Measurements from ENCODE around the gene MS4A15. TPM values are rescaled to one million over a fixed set of nuclear protein-coding genes. Genes with fewer than 3 reads are reported as not detected.

The MS4A15 gene
- total and polyA plus RNA-seq, 2 donors: not detected

- H3K36me3 ChIP-seq (ENCODE audit: insufficient read depth): no peaks in the 10 kb centered on the region
- H3K27ac ChIP-seq (ENCODE audit: low read depth): no peak overlapping the region
- DNase-seq (ENCODE audit: extremely low spot score): peak; percentile 37
- 55% methylated on average over 11 of the region's 11 CpGs for WGBS
- no peaks in the 10 kb centered on the region for H3K4me1 ChIP-seq (ENCODE audit: insufficient read depth)
- H3K4me3 ChIP-seq (ENCODE audit: low read depth, low read length): no peak overlapping the region
These were observed 6.4 kb downstream of the MS4A15 start for GRCh38 chr11:60762851-60763691.

- no peak for DNase-seq (ENCODE audit: extremely low spot score)
- Histone ChIP-seq H3K36me3 (ENCODE audit: insufficient read depth) (no peaks in the 10 kb centered on the region), H3K27ac (ENCODE audit: low read depth) (no peak overlapping the region), H3K4me1 (ENCODE audit: insufficient read depth) (no peaks in the 10 kb centered on the region), H3K4me3 (ENCODE audit: low read depth, low read length) (no peak overlapping the region)
- WGBS: 80% methylated on average over 11 of the region's 11 CpGs
These were observed 7.2 kb downstream of the MS4A15 start for GRCh38 chr11:60763692-60764369.

- 36% methylated on average over 1 of the region's 1 CpG for WGBS
- Histone ChIP-seq H3K4me1 (ENCODE audit: insufficient read depth) (no peaks in the 10 kb centered on the region), H3K27ac (ENCODE audit: low read depth) (no peak overlapping the region), H3K4me3 (ENCODE audit: low read depth, low read length) (no peak overlapping the region), H3K36me3 (ENCODE audit: insufficient read depth) (no peaks in the 10 kb centered on the region)
- DNase-seq (ENCODE audit: extremely low spot score): no peak
These were observed 8.2 kb downstream of the MS4A15 start for GRCh38 chr11:60764879-60765278.

DNA sequence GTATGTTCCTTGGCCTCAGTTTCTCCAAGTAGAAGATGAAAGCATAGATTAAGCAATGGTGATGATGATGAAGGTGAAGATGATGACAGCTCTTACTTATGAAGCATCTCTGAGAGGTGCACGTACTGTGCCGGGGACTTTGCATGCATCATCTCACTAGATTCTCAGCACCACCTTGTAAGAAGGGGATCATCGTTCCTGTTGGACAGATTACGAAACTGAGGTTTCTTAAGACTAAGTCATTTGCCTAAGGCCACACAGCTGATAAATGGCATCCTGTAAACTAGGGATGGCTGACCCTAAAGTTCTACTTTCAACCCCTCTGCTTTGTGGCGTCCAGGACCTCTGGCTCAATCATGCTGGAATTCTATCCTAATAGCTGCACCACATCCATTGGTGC, 8.7 kb downstream of the MS4A15 start:
- Histone ChIP-seq H3K4me3 (ENCODE audit: low read depth, low read length) (no peak overlapping the region), H3K4me1 (ENCODE audit: insufficient read depth) (no peaks in the 10 kb centered on the region), H3K36me3 (ENCODE audit: insufficient read depth) (no peaks in the 10 kb centered on the region), H3K27ac (ENCODE audit: low read depth) (no peak overlapping the region)
- DNase-seq (ENCODE audit: extremely low spot score): no peak
- 93% methylated on average over 5 of the region's 5 CpGs for WGBS

GRCh38 chr11:60766547-60766946, 9.9 kb downstream of the MS4A15 start:
- no peak for DNase-seq (ENCODE audit: extremely low spot score)
- Histone ChIP-seq H3K4me1 (ENCODE audit: insufficient read depth) (no peaks in the 10 kb centered on the region), H3K36me3 (ENCODE audit: insufficient read depth) (no peaks in the 10 kb centered on the region), H3K4me3 (ENCODE audit: low read depth, low read length) (no peak overlapping the region), H3K27ac (ENCODE audit: low read depth) (no peak overlapping the region)
- WGBS: 80% methylated on average over 10 of the region's 10 CpGs

DNA sequence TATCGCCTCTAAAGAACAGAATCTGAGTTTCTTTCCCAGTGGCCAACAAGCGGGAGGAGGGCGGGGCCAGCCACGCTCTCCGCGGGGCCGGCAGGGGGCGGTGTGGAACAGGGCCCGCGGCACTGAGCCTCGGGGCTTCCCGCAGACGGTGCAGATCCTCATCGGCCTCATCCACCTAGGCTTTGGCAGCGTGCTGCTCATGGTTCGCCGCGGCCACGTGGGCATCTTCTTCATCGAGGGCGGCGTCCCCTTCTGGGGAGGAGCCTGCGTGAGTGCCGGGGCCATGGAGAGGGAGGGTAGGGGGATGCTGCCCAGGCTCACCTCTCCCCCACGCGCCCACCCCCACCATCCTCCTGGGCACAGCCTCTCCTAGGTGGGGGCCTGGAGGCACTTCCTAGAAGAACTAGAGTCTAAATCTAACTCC, 10.7 kb downstream of the MS4A15 start:
- H3K36me3 ChIP-seq (ENCODE audit: insufficient read depth): no peaks in the 10 kb centered on the region
- DNase-seq (ENCODE audit: extremely low spot score): no peak
- no peaks in the 10 kb centered on the region for H3K4me1 ChIP-seq (ENCODE audit: insufficient read depth)
- no peak overlapping the region for H3K4me3 ChIP-seq (ENCODE audit: low read depth, low read length)
- no peak overlapping the region for H3K27ac ChIP-seq (ENCODE audit: low read depth)
- 33% methylated on average over 26 of the region's 26 CpGs for WGBS

DNA sequence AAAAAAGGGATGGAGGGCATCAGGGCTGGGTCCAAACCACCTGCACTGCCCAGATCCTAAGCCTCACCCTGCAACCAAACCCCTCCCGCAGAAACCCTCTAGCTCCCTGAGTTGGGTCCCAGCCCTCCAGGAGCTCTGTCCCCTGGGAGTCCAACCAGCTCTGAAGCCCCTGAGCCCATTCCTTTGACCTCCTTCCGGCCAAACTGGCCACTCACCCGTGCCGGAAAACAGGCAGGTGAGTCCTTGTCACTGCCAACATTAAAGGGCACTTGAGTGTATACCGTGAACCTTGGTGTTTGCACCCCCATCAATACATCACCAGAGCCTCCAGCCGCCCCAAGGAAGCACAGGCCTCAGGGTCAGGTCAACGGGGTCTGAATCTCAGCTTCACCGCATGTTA, 11.5 kb downstream of the MS4A15 start:
- Histone ChIP-seq H3K4me1 (ENCODE audit: insufficient read depth) (no peaks in the 10 kb centered on the region), H3K36me3 (ENCODE audit: insufficient read depth) (no peaks in the 10 kb centered on the region), H3K4me3 (ENCODE audit: low read depth, low read length) (no peak overlapping the region), H3K27ac (ENCODE audit: low read depth) (no peak overlapping the region)
- 97% methylated on average over 8 of the region's 8 CpGs for WGBS
- DNase-seq (ENCODE audit: extremely low spot score): no peak

- Histone ChIP-seq H3K36me3 (ENCODE audit: insufficient read depth) (no peaks in the 10 kb centered on the region), H3K27ac (ENCODE audit: low read depth) (no peak overlapping the region), H3K4me3 (ENCODE audit: low read depth, low read length) (no peak overlapping the region), H3K4me1 (ENCODE audit: insufficient read depth) (no peaks in the 10 kb centered on the region)
- 69% methylated on average over 4 of the region's 4 CpGs for WGBS
- DNase-seq (ENCODE audit: extremely low spot score): no peak
These were observed 12.6 kb downstream of the MS4A15 start for GRCh38 chr11:60769273-60769672.

GRCh38 chr11:60769811-60770210, 13.1 kb downstream of the MS4A15 start:
- H3K36me3 ChIP-seq (ENCODE audit: insufficient read depth): no peaks in the 10 kb centered on the region
- no peak overlapping the region for H3K27ac ChIP-seq (ENCODE audit: low read depth)
- 86% methylated on average over 11 of the region's 11 CpGs for WGBS
- no peaks in the 10 kb centered on the region for H3K4me1 ChIP-seq (ENCODE audit: insufficient read depth)
- DNase-seq (ENCODE audit: extremely low spot score): no peak
- H3K4me3 ChIP-seq (ENCODE audit: low read depth, low read length): no peak overlapping the region

DNA sequence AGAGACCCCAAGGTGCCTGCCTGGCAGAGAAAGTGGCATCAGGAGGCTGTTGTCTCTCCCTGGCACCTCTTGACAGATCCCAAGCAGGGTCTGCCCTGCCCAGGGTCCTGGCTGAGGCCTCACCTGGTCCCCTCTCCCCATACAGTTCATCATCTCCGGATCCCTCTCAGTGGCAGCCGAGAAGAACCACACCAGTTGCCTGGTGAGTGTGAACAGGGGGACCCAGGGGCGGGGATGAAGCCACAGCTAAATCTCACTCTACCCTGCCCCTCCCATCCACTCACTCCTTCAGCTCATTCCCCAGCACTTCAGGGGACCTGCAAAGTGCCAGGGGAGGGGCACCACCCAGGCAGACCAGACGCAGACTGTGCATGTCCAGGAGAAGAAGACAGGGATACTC, 14.5 kb downstream of the MS4A15 start:
- H3K4me1 ChIP-seq (ENCODE audit: insufficient read depth): no peaks in the 10 kb centered on the region
- no peak overlapping the region for H3K4me3 ChIP-seq (ENCODE audit: low read depth, low read length)
- no peaks in the 10 kb centered on the region for H3K36me3 ChIP-seq (ENCODE audit: insufficient read depth)
- H3K27ac ChIP-seq (ENCODE audit: low read depth): no peak overlapping the region
- 79% methylated on average over 4 of the region's 4 CpGs for WGBS
- DNase-seq (ENCODE audit: extremely low spot score): no peak

DNA sequence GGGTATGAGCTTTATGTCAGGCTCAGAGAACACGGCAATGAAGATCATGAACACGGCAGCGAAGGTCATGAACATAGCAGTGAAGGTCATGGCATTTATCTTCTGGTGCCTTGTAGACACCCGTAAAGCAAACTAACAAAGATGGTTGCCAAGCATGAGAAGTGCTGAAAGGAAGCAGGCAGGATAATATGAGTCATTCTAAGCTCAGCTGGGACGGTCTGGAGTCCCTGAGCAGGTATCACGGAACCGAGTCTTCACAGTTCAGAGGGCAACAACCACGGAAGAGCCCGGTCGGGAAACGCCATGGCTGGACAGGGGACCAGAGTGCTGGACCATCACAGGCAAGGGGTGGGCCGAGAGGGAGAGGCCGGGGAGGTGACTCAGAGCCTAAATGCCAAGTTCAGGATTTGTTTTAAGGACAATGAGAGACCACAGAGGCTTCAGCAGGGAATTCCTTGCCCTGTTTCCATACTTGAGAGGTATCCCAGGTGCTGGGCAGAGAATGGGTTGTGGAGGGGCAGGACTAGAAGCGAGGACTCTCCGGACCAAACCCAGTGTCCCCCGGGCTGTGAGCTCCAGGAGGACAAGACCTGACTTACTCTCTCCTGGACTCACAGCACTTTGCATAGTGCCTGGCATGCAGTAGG, 15.3 kb downstream of the MS4A15 start:
- H3K27ac ChIP-seq (ENCODE audit: low read depth): no peak overlapping the region
- H3K4me1 ChIP-seq (ENCODE audit: insufficient read depth): no peaks in the 10 kb centered on the region
- H3K36me3 ChIP-seq (ENCODE audit: insufficient read depth): no peaks in the 10 kb centered on the region
- DNase-seq (ENCODE audit: extremely low spot score): no peak
- no peak overlapping the region for H3K4me3 ChIP-seq (ENCODE audit: low read depth, low read length)
- WGBS: 83% methylated on average over 16 of the region's 16 CpGs

DNA sequence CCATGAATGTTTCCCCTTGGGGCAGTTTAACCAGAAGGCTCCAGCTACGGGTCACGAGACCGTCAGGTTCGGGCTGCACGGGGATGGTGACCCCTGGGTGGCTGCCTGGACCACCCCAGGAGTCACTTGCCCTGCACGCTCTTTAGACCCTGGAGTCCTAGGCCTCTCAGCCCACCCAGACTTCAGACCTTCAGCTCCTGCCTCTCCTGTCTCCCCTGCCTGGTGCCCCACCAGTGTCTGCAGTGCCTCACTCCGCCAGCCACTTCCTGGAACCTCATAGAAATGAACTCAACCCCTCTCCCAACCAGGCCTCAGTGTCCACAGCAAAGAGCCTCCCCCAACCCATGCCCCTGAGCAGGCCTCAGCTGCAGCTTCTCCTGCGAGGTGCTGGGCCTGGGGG, 16.0 kb downstream of the MS4A15 start:
- H3K27ac ChIP-seq (ENCODE audit: low read depth): no peak overlapping the region
- H3K36me3 ChIP-seq (ENCODE audit: insufficient read depth): no peaks in the 10 kb centered on the region
- H3K4me3 ChIP-seq (ENCODE audit: low read depth, low read length): no peak overlapping the region
- no peaks in the 10 kb centered on the region for H3K4me1 ChIP-seq (ENCODE audit: insufficient read depth)
- DNase-seq (ENCODE audit: extremely low spot score): no peak
- 86% methylated on average over 8 of the region's 8 CpGs for WGBS

- Histone ChIP-seq H3K4me1 (ENCODE audit: insufficient read depth) (no peaks in the 10 kb centered on the region), H3K27ac (ENCODE audit: low read depth) (no peak overlapping the region), H3K4me3 (ENCODE audit: low read depth, low read length) (no peak overlapping the region), H3K36me3 (ENCODE audit: insufficient read depth) (no peaks in the 10 kb centered on the region)
- DNase-seq (ENCODE audit: extremely low spot score): no peak
- 83% methylated on average over 13 of the region's 13 CpGs for WGBS
These were observed 18.1 kb downstream of the MS4A15 start for GRCh38 chr11:60774726-60775125.

All from urinary bladder (tissue), 4 donors.